Measurements from ENCODE around the gene ADGRV1.
"Not testable (repeated sequence)": the region's sequence is repeated elsewhere in the genome, so short reads cannot be mapped to it uniquely, and the experiment has no call there.

ADGRV1 gene

DNA sequence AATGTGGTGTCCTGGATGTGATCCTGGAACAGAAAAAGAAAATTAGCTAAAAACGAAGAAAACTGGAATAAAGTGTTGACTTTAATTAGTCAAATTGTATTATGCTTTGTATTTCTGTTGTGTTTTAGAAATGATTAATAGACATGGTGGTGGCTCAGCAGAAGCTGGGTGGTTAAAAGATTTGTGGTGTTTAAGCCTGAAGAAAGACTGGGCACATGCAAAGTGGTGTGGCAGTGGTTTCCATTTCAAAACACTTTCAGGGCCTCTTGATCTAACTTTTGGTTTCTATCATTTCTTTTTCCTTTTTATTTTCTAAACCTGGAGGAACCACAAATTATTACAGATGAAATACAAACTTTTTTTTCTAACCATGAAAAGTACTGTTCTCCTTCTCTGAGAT lies 44.1 kb downstream of the ADGRV1 start:
- H3K4me1 ChIP-seq (ENCODE audit: control insufficient read depth, insufficient read depth, low read length): no peaks in the 10 kb centered on the region
- no peaks in the 10 kb centered on the region for H3K36me3 ChIP-seq (ENCODE audit: control insufficient read depth, insufficient read depth, low read length)
- no peak overlapping the region for H3K9ac ChIP-seq (ENCODE audit: low read depth, low read length)
- no peak overlapping the region for H3K4me3 ChIP-seq (ENCODE audit: low read depth, low read length)
- H3K27me3 ChIP-seq (ENCODE audit: control insufficient read depth, insufficient read depth, low read length): no peaks in the 10 kb centered on the region
- H3K9me3 ChIP-seq (ENCODE audit: control insufficient read depth, insufficient read depth, low read length): no peaks in the 10 kb centered on the region

DNA sequence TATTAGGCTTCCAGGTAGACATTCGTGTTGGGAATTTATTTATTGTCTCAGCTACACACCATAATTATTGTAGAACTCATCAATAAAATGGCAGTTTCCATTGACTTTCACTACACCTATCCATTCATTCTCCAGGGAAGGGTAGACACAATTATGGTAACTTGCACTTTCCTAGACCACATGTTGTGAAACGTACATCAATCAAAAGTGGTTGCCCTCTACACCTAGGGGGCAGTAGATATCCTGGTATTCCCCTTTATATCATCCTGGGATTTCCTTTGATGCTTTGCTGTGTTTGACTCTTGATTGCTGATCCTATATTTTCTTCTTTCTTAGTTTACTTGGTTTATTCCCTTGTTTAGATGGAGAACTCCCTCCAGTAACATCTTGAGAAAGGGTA lies 47.9 kb downstream of the ADGRV1 start:
- Histone ChIP-seq H3K36me3 (ENCODE audit: control insufficient read depth, insufficient read depth, low read length) (no peaks in the 10 kb centered on the region), H3K4me1 (ENCODE audit: control insufficient read depth, insufficient read depth, low read length) (no peaks in the 10 kb centered on the region), H3K9me3 (ENCODE audit: control insufficient read depth, insufficient read depth, low read length) (no peaks in the 10 kb centered on the region), H3K9ac (ENCODE audit: low read depth, low read length) (no peak overlapping the region), H3K4me3 (ENCODE audit: low read depth, low read length) (no peak overlapping the region), H3K27me3 (ENCODE audit: control insufficient read depth, insufficient read depth, low read length) (no peaks in the 10 kb centered on the region)

DNA sequence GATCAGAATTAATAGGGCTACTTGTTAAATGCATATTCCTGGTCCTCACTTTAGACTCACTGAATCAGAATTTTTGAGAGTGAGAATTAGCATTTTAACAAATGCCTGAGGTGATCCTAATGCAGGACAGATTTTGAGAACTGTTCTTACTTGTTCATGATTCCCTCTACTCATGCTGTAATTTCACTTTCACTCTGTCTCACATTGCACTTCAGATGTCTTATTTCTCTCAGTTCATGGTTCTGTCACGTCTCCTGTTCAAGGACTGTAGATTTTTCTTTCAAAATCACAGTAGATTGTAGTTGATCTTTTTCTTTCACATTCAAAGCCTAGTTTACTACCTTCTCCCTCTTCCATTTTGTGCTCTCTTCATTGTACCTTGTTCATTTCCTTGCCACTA lies 54.3 kb downstream of the ADGRV1 start:
- no peak overlapping the region for H3K9ac ChIP-seq (ENCODE audit: low read depth, low read length)
- no peak overlapping the region for H3K4me3 ChIP-seq (ENCODE audit: low read depth, low read length)

DNA sequence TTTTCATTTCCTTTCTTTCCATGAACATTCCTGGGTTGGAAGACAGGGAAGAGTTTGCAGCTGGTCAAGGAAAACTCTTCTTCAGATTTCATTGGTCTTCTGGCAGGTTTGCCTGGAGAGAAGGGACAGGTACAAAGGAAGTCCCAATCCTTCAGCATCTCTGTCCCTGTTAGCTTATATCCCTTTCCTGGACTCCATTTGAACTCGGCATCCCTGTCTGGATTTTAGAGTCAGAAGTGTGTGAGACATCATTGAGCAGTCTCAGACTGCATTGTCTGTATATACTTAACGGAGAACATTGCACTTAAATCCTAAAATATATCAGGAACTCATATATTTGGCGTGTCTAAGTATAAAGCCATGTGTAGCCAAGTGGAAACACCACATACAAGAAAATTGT lies 54.9 kb downstream of the ADGRV1 start:
- Histone ChIP-seq H3K36me3 (ENCODE audit: control insufficient read depth, insufficient read depth, low read length) (no peaks in the 10 kb centered on the region), H3K27me3 (ENCODE audit: control insufficient read depth, insufficient read depth, low read length) (no peaks in the 10 kb centered on the region), H3K4me1 (ENCODE audit: control insufficient read depth, insufficient read depth, low read length) (no peaks in the 10 kb centered on the region), H3K9me3 (ENCODE audit: control insufficient read depth, insufficient read depth, low read length) (no peaks in the 10 kb centered on the region), H3K9ac (ENCODE audit: low read depth, low read length) (no peak overlapping the region), H3K4me3 (ENCODE audit: low read depth, low read length) (no peak overlapping the region)

More for the DNA sequence above, 54.3 kb downstream of the ADGRV1 start:
- H3K4me1 ChIP-seq (ENCODE audit: control insufficient read depth, insufficient read depth, low read length): no peaks in the 10 kb centered on the region
- H3K9me3 ChIP-seq (ENCODE audit: control insufficient read depth, insufficient read depth, low read length): no peaks in the 10 kb centered on the region
- no peaks in the 10 kb centered on the region for H3K27me3 ChIP-seq (ENCODE audit: control insufficient read depth, insufficient read depth, low read length)
- H3K36me3 ChIP-seq (ENCODE audit: control insufficient read depth, insufficient read depth, low read length): no peaks in the 10 kb centered on the region

DNA sequence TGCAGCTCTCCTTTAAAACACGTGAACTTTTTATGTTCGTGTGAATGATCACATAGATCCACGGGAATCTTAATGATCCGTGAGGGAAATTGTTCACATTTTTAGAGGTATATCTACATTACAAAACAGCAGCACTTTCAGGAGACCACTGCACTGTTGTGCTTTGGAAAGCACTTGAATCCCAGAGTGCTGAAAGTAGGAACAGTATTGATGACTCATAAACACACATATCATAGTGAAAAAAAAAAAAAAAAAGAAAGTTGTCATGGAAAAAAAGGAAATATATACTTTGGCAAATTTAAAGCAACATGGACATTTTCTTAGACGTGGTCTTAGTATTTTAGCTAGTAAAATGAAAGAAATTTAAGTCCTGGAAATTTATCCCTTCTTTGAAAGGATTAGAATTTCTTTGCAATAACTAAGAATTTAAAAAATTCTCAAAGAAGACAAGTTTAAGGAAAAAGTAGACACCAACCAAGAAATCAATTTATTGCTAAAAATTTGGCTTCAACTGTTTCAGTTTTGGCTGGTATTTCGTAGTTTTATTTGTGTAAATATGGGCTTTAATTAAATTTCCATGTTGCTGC lies 55.4 kb downstream of the ADGRV1 start:
- Histone ChIP-seq H3K27me3 (ENCODE audit: control insufficient read depth, insufficient read depth, low read length) (no peaks in the 10 kb centered on the region), H3K9me3 (ENCODE audit: control insufficient read depth, insufficient read depth, low read length) (no peaks in the 10 kb centered on the region), H3K9ac (ENCODE audit: low read depth, low read length) (no peak overlapping the region), H3K4me1 (ENCODE audit: control insufficient read depth, insufficient read depth, low read length) (no peaks in the 10 kb centered on the region), H3K4me3 (ENCODE audit: low read depth, low read length) (no peak overlapping the region), H3K36me3 (ENCODE audit: control insufficient read depth, insufficient read depth, low read length) (no peaks in the 10 kb centered on the region)

DNA sequence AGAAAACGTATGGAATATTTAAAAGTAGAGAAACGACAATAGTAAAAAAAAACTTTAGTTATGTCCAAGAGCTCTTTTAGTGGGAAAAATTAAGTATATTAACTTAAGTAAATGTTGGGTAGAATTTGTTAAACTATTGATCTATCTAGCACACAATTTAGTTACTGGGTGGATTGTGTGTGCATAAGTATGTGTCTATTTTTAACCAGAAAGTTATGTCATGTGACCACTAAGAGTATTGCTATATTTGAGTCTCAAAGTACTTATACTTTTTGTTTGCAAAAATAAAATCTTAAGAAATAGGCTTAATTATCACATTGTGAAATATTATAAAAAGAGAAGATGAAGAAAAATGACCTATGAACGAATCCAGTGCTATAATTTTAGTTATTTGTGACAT lies 56.8 kb downstream of the ADGRV1 start:
- H3K9me3 ChIP-seq (ENCODE audit: control insufficient read depth, insufficient read depth, low read length): no peaks in the 10 kb centered on the region
- no peaks in the 10 kb centered on the region for H3K4me1 ChIP-seq (ENCODE audit: control insufficient read depth, insufficient read depth, low read length)
- no peak overlapping the region for H3K9ac ChIP-seq (ENCODE audit: low read depth, low read length)
- no peaks in the 10 kb centered on the region for H3K27me3 ChIP-seq (ENCODE audit: control insufficient read depth, insufficient read depth, low read length)
- no peak overlapping the region for H3K4me3 ChIP-seq (ENCODE audit: low read depth, low read length)
- H3K36me3 ChIP-seq (ENCODE audit: control insufficient read depth, insufficient read depth, low read length): no peaks in the 10 kb centered on the region

DNA sequence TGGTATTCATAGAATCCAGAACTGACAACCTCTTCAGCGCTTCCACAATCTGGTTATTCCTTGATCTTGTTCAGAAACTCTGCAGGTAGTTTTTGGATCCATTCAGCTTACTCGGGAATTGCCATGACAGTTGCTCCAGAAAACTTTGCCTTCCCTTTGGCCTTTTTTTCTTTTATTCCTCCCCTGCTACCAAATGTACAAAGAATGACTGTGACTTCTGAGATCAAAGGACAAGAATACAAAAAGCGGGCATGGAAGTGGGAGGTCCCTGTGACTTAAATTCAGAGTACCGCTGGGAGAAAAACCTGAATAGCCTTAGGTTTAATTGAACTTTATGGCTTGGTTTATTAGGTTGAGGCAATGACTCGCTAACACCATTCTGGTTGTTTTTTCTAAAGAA lies 59.5 kb downstream of the ADGRV1 start:
- Histone ChIP-seq H3K9me3 (ENCODE audit: control insufficient read depth, insufficient read depth, low read length) (no peaks in the 10 kb centered on the region), H3K4me1 (ENCODE audit: control insufficient read depth, insufficient read depth, low read length) (no peaks in the 10 kb centered on the region), H3K36me3 (ENCODE audit: control insufficient read depth, insufficient read depth, low read length) (no peaks in the 10 kb centered on the region), H3K27me3 (ENCODE audit: control insufficient read depth, insufficient read depth, low read length) (no peaks in the 10 kb centered on the region), H3K9ac (ENCODE audit: low read depth, low read length) (no peak overlapping the region), H3K4me3 (ENCODE audit: low read depth, low read length) (no peak overlapping the region)

DNA sequence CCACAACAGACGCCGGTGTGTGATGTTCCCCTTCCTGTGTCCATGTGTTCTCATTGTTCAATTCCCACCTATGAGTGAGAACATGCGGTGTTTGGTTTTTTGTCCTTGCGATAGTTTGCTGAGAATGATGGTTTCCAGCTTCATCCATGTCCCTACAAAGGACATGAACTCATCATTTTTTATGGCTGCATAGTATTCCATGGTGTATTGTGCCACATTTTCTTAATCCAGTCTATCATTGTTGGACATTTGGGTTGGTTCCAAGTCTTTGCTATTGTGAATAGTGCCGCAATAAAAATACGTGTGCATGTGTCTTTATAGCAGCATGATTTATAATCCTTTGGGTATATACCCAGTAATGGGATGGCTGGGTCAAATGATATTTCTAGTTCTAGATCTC lies 61.2 kb downstream of the ADGRV1 start:
- H3K9me3 ChIP-seq (ENCODE audit: control insufficient read depth, insufficient read depth, low read length); H3K36me3 ChIP-seq (ENCODE audit: control insufficient read depth, insufficient read depth, low read length); H3K4me3 ChIP-seq (ENCODE audit: low read depth, low read length); H3K4me1 ChIP-seq (ENCODE audit: control insufficient read depth, insufficient read depth, low read length); H3K9ac ChIP-seq (ENCODE audit: low read depth, low read length); H3K27me3 ChIP-seq (ENCODE audit: control insufficient read depth, insufficient read depth, low read length): not testable (repeated sequence)

DNA sequence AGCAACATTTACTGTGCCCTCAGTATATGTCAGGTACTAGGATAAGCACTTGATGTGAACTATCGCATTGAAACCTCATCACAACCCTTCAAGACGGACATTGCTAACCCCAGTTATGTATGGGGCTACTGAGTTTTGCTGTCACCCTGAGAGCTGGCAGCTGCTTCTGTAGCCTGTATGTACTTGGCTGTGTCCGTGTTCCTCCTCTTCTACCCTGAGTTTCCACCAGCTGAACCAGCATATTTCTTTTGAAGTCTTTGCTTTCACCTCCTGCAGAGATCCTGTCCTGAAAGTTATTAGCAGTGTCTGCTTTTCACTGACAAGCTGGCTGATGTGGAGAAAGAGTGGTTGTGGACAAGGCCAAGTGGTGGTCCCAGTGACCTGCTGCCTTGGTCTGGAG lies 63.3 kb downstream of the ADGRV1 start:
- H3K36me3 ChIP-seq (ENCODE audit: control insufficient read depth, insufficient read depth, low read length): no peaks in the 10 kb centered on the region
- no peaks in the 10 kb centered on the region for H3K9me3 ChIP-seq (ENCODE audit: control insufficient read depth, insufficient read depth, low read length)
- no peaks in the 10 kb centered on the region for H3K4me1 ChIP-seq (ENCODE audit: control insufficient read depth, insufficient read depth, low read length)
- no peak overlapping the region for H3K4me3 ChIP-seq (ENCODE audit: low read depth, low read length)
- no peaks in the 10 kb centered on the region for H3K27me3 ChIP-seq (ENCODE audit: control insufficient read depth, insufficient read depth, low read length)
- no peak overlapping the region for H3K9ac ChIP-seq (ENCODE audit: low read depth, low read length)

DNA sequence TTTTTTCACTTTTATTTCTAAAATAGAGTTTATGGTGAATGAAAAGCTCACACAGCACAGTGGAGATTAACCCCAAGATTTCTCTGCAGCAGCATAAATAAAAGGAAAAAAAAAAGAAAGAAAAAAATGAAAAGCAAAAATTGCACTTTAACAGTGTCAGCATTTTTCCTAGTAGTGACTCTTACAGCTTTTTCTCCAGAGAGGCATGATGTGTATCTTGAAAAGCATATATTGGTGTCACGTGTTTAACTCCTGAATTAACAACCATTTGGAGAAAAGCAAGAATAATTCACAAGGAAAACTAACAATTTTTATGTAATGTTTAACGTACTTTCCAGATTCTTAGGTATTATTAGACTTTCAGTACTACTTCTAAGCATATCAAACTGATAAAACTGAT lies 67.9 kb downstream of the ADGRV1 start:
- peaks cover under 1% of the 10 kb centered on the region for H3K4me1 ChIP-seq (ENCODE audit: control insufficient read depth, insufficient read depth, low read length)
- no peak overlapping the region for H3K4me3 ChIP-seq (ENCODE audit: low read depth, low read length)
- H3K9ac ChIP-seq (ENCODE audit: low read depth, low read length): no peak overlapping the region
- no peaks in the 10 kb centered on the region for H3K27me3 ChIP-seq (ENCODE audit: control insufficient read depth, insufficient read depth, low read length)
- H3K36me3 ChIP-seq (ENCODE audit: control insufficient read depth, insufficient read depth, low read length): peaks cover 8% of the 10 kb centered on the region
- no peaks in the 10 kb centered on the region for H3K9me3 ChIP-seq (ENCODE audit: control insufficient read depth, insufficient read depth, low read length)

DNA sequence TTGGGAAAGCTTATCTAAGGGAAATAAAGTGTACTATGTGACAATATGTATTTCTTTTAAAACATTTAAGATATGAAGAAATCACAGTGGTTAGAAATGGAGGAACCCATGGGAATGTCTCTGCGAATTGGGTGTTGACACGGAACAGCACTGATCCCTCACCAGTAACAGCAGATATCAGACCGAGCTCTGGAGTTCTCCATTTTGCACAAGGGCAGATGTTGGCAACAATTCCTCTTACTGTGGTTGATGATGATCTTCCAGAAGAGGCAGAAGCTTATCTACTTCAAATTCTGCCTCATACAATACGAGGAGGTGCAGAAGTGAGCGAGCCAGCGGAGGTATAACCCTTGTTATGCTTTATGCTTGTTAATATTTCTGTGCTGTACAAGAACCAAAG lies 69.9 kb downstream of the ADGRV1 start:
- Histone ChIP-seq H3K36me3 (ENCODE audit: control insufficient read depth, insufficient read depth, low read length) (peaks cover 8% of the 10 kb centered on the region), H3K9me3 (ENCODE audit: control insufficient read depth, insufficient read depth, low read length) (no peaks in the 10 kb centered on the region), H3K27me3 (ENCODE audit: control insufficient read depth, insufficient read depth, low read length) (no peaks in the 10 kb centered on the region), H3K9ac (ENCODE audit: low read depth, low read length) (no peak overlapping the region), H3K4me1 (ENCODE audit: control insufficient read depth, insufficient read depth, low read length) (peaks cover 13% of the 10 kb centered on the region), H3K4me3 (ENCODE audit: low read depth, low read length) (no peak overlapping the region)

DNA sequence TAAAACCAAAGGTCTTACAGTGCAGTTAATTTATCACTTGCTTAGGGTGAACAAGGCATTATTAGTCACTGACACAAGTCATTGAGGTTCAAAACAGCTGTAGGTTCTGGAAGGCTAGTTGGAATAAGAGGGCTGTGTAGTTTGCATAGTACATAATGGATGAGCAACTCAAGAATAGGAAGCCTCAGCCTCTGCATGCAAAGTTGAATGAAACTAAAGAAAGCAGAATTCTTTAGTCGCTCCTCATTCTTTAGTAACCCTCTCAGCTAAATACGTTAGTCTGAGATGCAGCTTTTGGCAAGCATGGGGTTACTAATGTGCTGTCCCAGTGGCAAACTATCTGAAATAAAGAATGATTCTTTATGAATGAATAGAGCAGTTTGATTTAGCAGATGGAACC lies 74.2 kb downstream of the ADGRV1 start:
- Histone ChIP-seq H3K4me3 (ENCODE audit: low read depth, low read length) (no peak overlapping the region), H3K27me3 (ENCODE audit: control insufficient read depth, insufficient read depth, low read length) (no peaks in the 10 kb centered on the region), H3K9me3 (ENCODE audit: control insufficient read depth, insufficient read depth, low read length) (no peaks in the 10 kb centered on the region), H3K4me1 (ENCODE audit: control insufficient read depth, insufficient read depth, low read length) (peaks cover 13% of the 10 kb centered on the region), H3K36me3 (ENCODE audit: control insufficient read depth, insufficient read depth, low read length) (peaks cover 3% of the 10 kb centered on the region), H3K9ac (ENCODE audit: low read depth, low read length) (no peak overlapping the region)

DNA sequence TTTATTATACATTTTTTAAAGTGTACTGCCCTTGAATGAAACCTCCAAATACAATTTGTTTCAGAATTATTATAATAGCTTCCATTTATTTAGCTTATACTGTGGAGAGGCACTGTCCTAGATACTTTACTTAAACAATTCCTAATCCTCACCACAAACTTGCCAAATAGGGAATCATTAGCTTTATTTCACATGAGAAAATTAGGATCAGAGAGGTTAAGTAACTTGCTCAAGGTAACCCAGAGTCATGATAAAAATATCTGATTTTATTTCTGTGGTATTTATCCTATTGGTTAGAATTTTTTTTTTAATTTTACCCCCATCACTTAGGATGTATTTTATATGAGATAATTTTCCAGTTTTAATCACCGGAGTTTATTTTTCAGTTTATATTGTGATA lies 78.4 kb downstream of the ADGRV1 start:
- peaks cover 8% of the 10 kb centered on the region for H3K4me1 ChIP-seq (ENCODE audit: control insufficient read depth, insufficient read depth, low read length)
- no peaks in the 10 kb centered on the region for H3K27me3 ChIP-seq (ENCODE audit: control insufficient read depth, insufficient read depth, low read length)
- H3K36me3 ChIP-seq (ENCODE audit: control insufficient read depth, insufficient read depth, low read length): no peaks in the 10 kb centered on the region
- no peak overlapping the region for H3K9ac ChIP-seq (ENCODE audit: low read depth, low read length)
- H3K9me3 ChIP-seq (ENCODE audit: control insufficient read depth, insufficient read depth, low read length): no peaks in the 10 kb centered on the region
- H3K4me3 ChIP-seq (ENCODE audit: low read depth, low read length): no peak overlapping the region

Measured in iPS-15b (cell line).